WI38 (cell line): ENCODE results near the gene GPR35.
"Not testable (repeated sequence)": the region's sequence is repeated elsewhere in the genome, so short reads cannot be mapped to it uniquely, and the experiment has no call there.

ENCODE experiments used
- H3K4me3 ChIP-seq: 2 replicates; pipeline ENCODE4 v1.5.1; 2011; ENCODE audit warnings: low read depth, mild to moderate bottlenecking, control low read depth, low read length
- CTCF ChIP-seq: IDR thresholded peaks from 2 replicates; pipeline ENCODE4 v1.5.1; 2012; ENCODE audit warnings: low read depth, mild to moderate bottlenecking, control low read depth, low read length

Gene GPR35

DNA sequence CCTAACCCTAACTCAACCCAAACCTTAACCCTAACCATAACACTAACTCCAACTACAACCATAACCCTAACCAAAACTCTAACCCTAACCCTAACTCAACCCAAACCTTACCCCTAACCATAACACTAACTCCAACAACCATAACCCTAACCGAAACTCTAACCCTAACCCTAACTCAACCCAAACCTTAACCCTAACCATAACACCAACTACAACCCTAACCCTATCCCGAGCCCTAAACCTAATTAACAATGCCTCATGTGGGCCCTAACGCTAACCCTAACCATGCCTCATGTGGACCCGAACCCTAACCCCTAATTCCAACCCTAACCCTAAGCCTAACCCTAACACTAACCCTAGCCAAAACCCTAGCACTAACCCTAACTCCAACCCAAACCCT is 11.5 kb upstream of the GPR35 start:
- no peak for TF ChIP-seq CTCF
- no peak overlapping the region for H3K4me3 ChIP-seq

GRCh38 chr2:240614391-240614790 is 10.9 kb upstream of the GPR35 start:
- no peak for TF ChIP-seq CTCF
- H3K4me3 ChIP-seq: no peak overlapping the region

- no peak overlapping the region for H3K4me3 ChIP-seq
- no peak for TF ChIP-seq CTCF
Measured at GRCh38 chr2:240615396-240615795, 9.9 kb upstream of the GPR35 start.

DNA sequence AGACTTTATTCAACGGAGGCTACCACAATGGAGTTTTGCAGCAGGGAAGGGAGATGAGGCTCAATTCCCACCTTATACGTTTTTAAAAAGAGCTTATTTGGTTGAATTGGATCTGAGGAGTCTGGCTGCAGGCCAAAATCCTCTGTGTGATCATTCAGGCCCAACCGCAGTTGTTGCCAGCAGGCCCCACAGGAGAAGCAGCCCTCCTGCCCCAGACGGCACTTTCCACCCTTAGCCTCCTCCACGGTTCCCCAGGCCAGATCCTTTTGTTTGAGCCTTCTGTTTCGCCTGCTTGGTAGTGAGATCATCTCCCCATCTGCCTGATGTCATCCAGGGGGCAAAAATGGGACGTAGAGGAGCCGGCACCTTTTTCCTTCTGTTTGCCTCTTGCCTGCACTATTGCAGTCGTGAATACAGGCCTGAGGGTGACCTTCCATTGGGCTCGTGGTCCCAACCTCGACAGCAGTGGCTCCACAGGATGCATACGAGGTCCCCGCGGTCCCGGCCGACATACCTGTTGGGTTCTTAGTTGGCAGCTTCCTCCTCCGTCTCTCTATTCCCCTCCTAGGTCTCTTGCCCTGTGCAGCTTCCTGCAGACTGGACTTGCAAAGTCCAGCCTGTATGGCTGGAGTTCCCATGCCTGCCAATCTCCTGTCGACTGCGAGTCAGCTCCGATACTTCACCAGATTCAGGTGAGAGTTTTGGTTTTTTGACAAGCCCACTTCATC is 9.3 kb upstream of the GPR35 start:
- H3K4me3 ChIP-seq: no peak overlapping the region
- no peak for TF ChIP-seq CTCF

DNA sequence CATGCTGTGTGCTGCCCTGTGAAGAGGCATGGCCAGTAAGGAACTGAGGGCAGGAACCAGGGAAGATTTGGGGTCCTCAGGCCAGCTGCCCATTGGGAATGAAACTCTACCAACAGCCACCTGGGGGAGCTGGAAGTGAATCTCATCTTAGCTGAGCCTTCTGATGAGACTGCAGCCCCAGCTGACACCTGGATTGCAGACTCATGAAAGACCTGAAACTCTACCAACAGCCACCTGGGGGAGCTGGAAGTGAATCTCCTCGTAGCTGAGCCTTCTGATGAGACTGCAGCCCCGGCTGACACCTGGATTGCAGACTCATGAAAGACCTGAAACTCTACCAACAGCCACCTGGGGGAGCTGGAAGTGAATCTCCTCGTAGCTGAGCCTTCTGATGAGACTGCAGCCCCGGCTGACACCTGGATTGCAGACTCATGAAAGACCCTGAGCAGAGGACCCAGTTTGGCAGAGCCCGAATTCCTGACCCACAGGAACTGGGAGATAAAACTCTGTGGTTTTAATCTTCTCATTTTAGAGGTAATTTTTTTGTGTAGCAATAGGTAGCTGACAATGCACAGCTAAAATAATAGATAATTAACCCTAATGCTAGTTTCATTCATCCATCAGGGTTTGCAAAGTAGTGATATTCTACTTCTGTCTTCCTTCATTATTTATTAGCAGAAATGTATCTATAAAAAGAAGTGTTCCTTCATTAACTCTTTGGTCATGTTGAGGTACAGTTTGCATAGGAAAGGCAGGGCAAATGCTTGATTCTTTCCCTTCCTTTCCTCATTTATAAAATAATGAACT is 8.2 kb upstream of the GPR35 start:
- not testable (repeated sequence) for H3K4me3 ChIP-seq

GRCh38 chr2:240618776-240619175 is 6.5 kb upstream of the GPR35 start:
- no peak overlapping the region for H3K4me3 ChIP-seq

GRCh38 chr2:240619506-240620148 is 5.7 kb upstream of the GPR35 start:
- TF ChIP-seq CTCF: no peak
- no peak overlapping the region for H3K4me3 ChIP-seq

More at GRCh38 chr2:240618776-240619175, 6.5 kb upstream of the GPR35 start:
- no peak for TF ChIP-seq CTCF
